ENCODE data around the gene ABCA4.

ABCA4 gene

GRCh38 chr1:94104127-94104684 lies 16.7 kb downstream of the ABCA4 start:
- DNase-seq, result no peak

GRCh38 chr1:94103608-94104007 lies 17.3 kb downstream of the ABCA4 start:
- no peak for DNase-seq

- DNase-seq, result no peak
These were observed 19.1 kb downstream of the ABCA4 start for GRCh38 chr1:94101613-94102525.

GRCh38 chr1:94100785-94101612 lies 19.9 kb downstream of the ABCA4 start:
- no peak for DNase-seq

- no peak for DNase-seq
These were observed 20.7 kb downstream of the ABCA4 start for GRCh38 chr1:94100129-94100784.

GRCh38 chr1:94099303-94099702 lies 21.6 kb downstream of the ABCA4 start:
- no peak for DNase-seq

GRCh38 chr1:94098585-94099111 lies 22.3 kb downstream of the ABCA4 start:
- DNase-seq, result no peak

- DNase-seq, result no peak
These were observed 24.0 kb downstream of the ABCA4 start for GRCh38 chr1:94096797-94097549.

GRCh38 chr1:94095744-94096469 lies 25.0 kb downstream of the ABCA4 start:
- no peak for DNase-seq

GRCh38 chr1:94095112-94095637 lies 25.8 kb downstream of the ABCA4 start:
- DNase-seq, result no peak

- no peak for DNase-seq
These were observed 26.4 kb downstream of the ABCA4 start for GRCh38 chr1:94094469-94095111.

- no peak for DNase-seq
These were observed 27.0 kb downstream of the ABCA4 start for GRCh38 chr1:94093996-94094395.

- DNase-seq, result no peak
These were observed 27.6 kb downstream of the ABCA4 start for GRCh38 chr1:94093396-94093795.

GRCh38 chr1:94092210-94092613 lies 28.7 kb downstream of the ABCA4 start:
- no peak for DNase-seq

- DNase-seq, result no peak
These were observed 30.2 kb downstream of the ABCA4 start for GRCh38 chr1:94090761-94091160.

- no peak for DNase-seq
These were observed 33.8 kb downstream of the ABCA4 start for GRCh38 chr1:94087193-94087592.

GRCh38 chr1:94084547-94084946 lies 36.4 kb downstream of the ABCA4 start:
- no peak for DNase-seq

GRCh38 chr1:94084085-94084484 lies 36.9 kb downstream of the ABCA4 start:
- DNase-seq, result no peak

GRCh38 chr1:94083681-94084080 lies 37.3 kb downstream of the ABCA4 start:
- no peak for DNase-seq

- no peak for DNase-seq
These were observed 39.2 kb downstream of the ABCA4 start for GRCh38 chr1:94081566-94082344.

Data from DMS153 (cell line).